ENCODE results near the gene ZFAND2A. TPM values are rescaled to one million over a fixed set of nuclear protein-coding genes. Genes with fewer than 3 reads are reported as not detected.
"Not testable (repeated sequence)": the region's sequence is repeated elsewhere in the genome, so short reads cannot be mapped to it uniquely, and the experiment has no call there.

ZFAND2A gene
- total and polyA plus RNA-seq, 5 experiments from 2014 or later: 33.5 to 59.9 (median 47.9) TPM

DNA sequence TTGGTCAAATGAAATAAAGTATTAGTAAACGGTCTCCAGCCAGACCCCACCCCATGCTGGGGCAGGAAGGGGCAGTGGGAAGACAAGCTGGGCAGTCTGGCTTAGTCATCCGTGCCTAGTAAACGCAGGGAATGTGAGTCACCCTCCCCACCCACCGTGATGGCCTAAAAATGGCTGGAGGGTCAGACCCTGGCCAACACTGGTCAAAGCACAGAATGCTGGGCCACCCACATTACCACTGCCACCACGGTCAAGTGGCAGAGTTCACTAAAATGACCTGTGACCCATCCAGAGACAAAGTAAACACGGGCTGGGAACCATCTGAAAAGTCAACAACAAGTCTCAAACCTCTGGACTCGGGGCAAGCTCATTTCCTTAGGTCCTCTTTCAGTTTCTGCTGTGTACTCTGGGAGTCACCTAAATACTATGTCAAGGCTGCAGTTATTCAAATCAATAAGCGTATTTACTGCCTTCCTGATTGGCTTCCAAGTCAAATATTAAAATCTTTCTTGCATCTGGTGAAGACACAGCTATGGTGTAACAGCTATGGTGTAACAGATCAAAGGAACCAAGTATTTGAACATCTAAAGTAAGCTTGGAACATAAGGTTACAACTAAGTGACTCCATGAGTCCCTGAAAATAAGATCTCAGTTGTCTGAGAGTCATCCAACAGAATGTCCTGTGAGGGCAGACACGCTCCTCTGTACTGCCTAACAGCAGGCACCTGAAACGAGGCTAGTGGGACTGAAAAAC lies 3.0 kb downstream of the ZFAND2A start:
- Mint-ChIP-seq H3K36me3 (peaks cover 0 to 52% (median 7%) of the 10 kb centered on the region in 3 donors), H3K9me3 (no peaks in the 10 kb centered on the region), H3K27me3 (no peaks in the 10 kb centered on the region), H3K27ac (peak overlapping the region in 3 of 10 donors; percentile 24 to 92 (median 28)), H3K4me1 (peaks cover 14 to 36% (median 28%) of the 10 kb centered on the region in 4 donors), H3K4me3 (peak overlapping the region in 3 of 10 donors; percentile 18 to 90 (median 43))
- no peak for DNase-seq
- POLR2A ChIA-PET: no interaction called here
- ATAC-seq: no peak

DNA sequence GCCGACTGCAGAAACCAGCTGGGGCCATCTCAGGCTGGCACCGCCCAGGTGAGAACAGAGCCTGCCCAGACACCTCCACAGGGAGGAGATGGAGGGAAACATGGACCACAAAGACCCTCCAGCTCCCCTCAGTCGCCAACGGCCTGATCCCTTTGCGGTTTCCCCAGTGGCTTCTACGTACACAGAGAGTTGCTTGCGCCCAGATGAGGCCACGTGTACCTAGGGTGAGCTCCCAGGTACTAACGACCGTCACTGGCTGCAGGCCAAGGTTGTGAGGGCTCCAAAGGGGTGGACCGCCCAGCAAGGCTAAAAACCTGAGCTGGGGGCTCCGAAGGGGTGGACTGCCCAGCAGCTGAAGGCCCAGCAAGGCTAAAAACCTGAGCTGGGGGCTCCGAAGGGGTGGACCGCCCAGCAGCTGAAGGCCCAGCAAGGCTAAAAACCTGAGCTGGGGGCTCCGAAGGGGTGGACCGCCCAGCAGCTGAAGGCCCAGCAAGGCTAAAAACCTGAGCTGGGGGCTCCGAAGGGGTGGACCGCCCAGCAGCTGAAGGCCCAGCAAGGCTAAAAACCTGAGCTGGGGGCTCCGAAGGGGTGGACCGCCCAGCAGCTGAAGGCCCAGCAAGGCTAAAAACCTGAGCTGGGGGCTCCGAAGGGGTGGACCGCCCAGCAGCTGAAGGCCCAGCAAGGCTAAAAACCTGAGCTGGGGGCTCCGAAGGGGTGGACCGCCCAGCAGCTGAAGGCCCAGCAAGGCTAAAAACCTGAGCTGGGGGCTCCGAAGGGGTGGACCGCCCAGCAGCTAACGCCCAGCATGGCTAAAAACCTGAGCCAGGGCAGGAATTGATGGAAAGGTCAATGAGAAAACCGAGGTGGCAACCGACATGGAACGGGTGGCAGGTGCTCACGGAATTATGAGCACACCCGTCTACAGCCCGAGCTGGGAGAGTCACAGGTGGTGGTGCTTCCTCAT lies 3.9 kb downstream of the ZFAND2A start:
- peaks cover 0 to 60% (median 9%) of the 10 kb centered on the region in 3 donors for H3K36me3 Mint-ChIP-seq
- H3K4me1 Mint-ChIP-seq: peaks cover 11 to 30% (median 25%) of the 10 kb centered on the region in 4 donors
- not testable (repeated sequence) for H3K9me3 Mint-ChIP-seq, ATAC-seq, DNase-seq, H3K4me3 Mint-ChIP-seq, H3K27ac Mint-ChIP-seq, H3K27me3 Mint-ChIP-seq
- POLR2A ChIA-PET: interaction anchor here (0.5 to 1.2 kb wide), 2 partner anchors 13 to 18 kb away, joined by 3 read pairs; a partner anchor contains a TSS

DNA sequence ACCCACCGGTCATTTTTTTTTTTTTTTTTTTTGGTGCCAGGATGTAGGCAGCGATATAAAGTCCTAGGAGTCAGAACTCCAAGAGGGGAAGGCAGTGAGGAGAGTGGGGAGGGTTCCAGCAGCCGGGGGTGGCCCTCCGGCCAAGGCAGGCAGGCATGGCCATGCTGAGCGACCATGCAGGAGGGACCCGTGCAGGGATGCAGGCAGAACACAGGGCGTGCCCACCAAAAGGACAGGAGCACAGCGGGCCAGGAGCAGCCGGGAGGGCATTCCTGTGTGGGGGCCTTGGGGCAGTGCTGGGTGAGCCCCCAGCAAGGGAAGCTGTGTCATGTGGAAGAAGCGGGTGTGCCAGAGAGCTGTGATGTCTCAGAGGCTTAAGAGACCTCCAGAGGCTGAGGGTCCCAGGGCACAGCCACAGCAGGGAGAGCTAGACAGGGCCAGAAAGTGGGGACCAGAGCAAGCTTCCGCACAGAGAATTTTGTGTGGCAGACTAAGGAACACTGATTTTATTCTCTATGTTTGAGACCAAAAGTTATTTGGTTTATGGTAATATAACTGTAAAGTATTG lies 5.7 kb downstream of the ZFAND2A start:
- Mint-ChIP-seq H3K4me3 (peak overlapping the region in 1 of 10 donors; percentile 20), H3K36me3 (peaks cover 0 to 68% (median 9%) of the 10 kb centered on the region in 3 donors), H3K4me1 (peaks cover 8 to 24% (median 17%) of the 10 kb centered on the region in 4 donors), H3K27ac (peak overlapping the region in 2 of 10 donors; percentile 39 to 62), H3K9me3 (no peaks in the 10 kb centered on the region), H3K27me3 (no peaks in the 10 kb centered on the region)
- no peak for ATAC-seq
- POLR2A ChIA-PET: interaction anchor here (0.6 to 1.4 kb wide), 2 partner anchors 16 to 22 kb away, joined by 5 to 7 read pairs; a partner anchor contains a TSS
- DNase-seq: no peak

DNA sequence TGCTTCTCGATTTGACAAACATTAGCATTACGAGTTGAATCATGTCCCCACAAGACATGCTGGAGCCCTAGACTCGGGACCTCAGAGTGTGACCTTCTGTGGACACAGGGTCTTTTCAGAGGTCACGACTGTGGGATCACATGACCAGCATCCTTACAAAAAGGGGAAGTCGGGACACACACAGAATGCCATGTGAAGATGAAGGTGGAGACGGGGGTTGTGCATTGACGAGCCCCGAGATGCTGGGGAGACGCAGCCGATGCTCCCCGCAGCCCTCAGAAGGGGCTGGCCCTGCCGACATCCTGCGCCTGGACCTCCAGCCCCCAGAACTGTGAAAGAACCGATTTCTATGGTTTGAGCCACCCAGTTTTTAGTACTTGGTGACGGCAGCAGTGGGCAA lies 7.5 kb downstream of the ZFAND2A start:
- POLR2A ChIA-PET: interaction anchor here (0.6 to 1.9 kb wide), 3 partner anchors 8 to 119 kb away, joined by 3 to 6 read pairs (median 5); partner anchors contain the start of gene ZFAND2A
- Mint-ChIP-seq H3K4me3 (no peak overlapping the region), H3K27ac (no peak overlapping the region), H3K36me3 (peaks cover 0 to 63% (median 9%) of the 10 kb centered on the region in 3 donors), H3K9me3 (no peaks in the 10 kb centered on the region), H3K27me3 (no peaks in the 10 kb centered on the region), H3K4me1 (peaks cover 0 to 8% (median 2%) of the 10 kb centered on the region in 4 donors)
- DNase-seq (no peak), ATAC-seq (no peak)

- no peak overlapping the region for H3K4me3 Mint-ChIP-seq
- H3K4me1 Mint-ChIP-seq: peaks cover 0 to 4% (median 2%) of the 10 kb centered on the region in 4 donors
- POLR2A ChIA-PET: interaction anchor here (0.6 to 1.9 kb wide), 4 partner anchors 8 to 199 kb away, joined by 3 to 6 read pairs (median 4); partner anchors contain the start of gene ZFAND2A
- H3K9me3 Mint-ChIP-seq: no peaks in the 10 kb centered on the region
- H3K36me3 Mint-ChIP-seq: peaks cover 0 to 56% (median 7%) of the 10 kb centered on the region in 3 donors
- H3K27ac Mint-ChIP-seq: peak overlapping the region in 1 of 10 donors; percentile 27
- no peak for DNase-seq
- ATAC-seq: no peak
- no peaks in the 10 kb centered on the region for H3K27me3 Mint-ChIP-seq
Observed at GRCh38 chr7:1151653-1152425, 8.2 kb downstream of the ZFAND2A start.

- DNase-seq (no peak), ATAC-seq (no peak)
- POLR2A ChIA-PET: interaction anchor here (0.6 to 1.9 kb wide), 4 partner anchors 9 to 200 kb away, joined by 3 to 6 read pairs (median 4); partner anchors contain the start of gene ZFAND2A
- Mint-ChIP-seq H3K27me3 (no peaks in the 10 kb centered on the region), H3K4me3 (no peak overlapping the region), H3K36me3 (peaks cover 0 to 52% (median 7%) of the 10 kb centered on the region in 3 donors), H3K9me3 (no peaks in the 10 kb centered on the region), H3K27ac (no peak overlapping the region), H3K4me1 (peaks cover 0 to 4% (median 2%) of the 10 kb centered on the region in 4 donors)
Observed at GRCh38 chr7:1151156-1151555, 8.8 kb downstream of the ZFAND2A start.

GRCh38 chr7:1150400-1151002 lies 9.5 kb downstream of the ZFAND2A start:
- no peaks in the 10 kb centered on the region for H3K9me3 Mint-ChIP-seq
- DNase-seq: no peak
- no peaks in the 10 kb centered on the region for H3K27me3 Mint-ChIP-seq
- peak overlapping the region in 1 of 10 donors; percentile 67 for H3K27ac Mint-ChIP-seq
- no peak overlapping the region for H3K4me3 Mint-ChIP-seq
- peaks cover 0 to 52% (median 7%) of the 10 kb centered on the region in 3 donors for H3K36me3 Mint-ChIP-seq
- ATAC-seq: no peak
- H3K4me1 Mint-ChIP-seq: peaks cover 0 to 4% (median 2%) of the 10 kb centered on the region in 4 donors
- POLR2A ChIA-PET: interaction anchor here (1.6 to 1.9 kb wide), 2 partner anchors 10 to 12 kb away, joined by 5 to 6 read pairs; partner anchors contain the start of gene ZFAND2A

GRCh38 chr7:1149351-1149794 lies 10.6 kb downstream of the ZFAND2A start:
- no peak overlapping the region for H3K4me3 Mint-ChIP-seq
- DNase-seq (no peak), ATAC-seq (peak in 1 of 2 donors; percentile 20)
- H3K9me3 Mint-ChIP-seq: no peaks in the 10 kb centered on the region
- H3K27me3 Mint-ChIP-seq: no peaks in the 10 kb centered on the region
- no peak overlapping the region for H3K27ac Mint-ChIP-seq
- peaks cover 0 to 40% (median 2%) of the 10 kb centered on the region in 3 donors for H3K36me3 Mint-ChIP-seq
- H3K4me1 Mint-ChIP-seq: peaks cover 0 to 2% (median 0%) of the 10 kb centered on the region in 4 donors
- POLR2A ChIA-PET: no interaction called here

DNA sequence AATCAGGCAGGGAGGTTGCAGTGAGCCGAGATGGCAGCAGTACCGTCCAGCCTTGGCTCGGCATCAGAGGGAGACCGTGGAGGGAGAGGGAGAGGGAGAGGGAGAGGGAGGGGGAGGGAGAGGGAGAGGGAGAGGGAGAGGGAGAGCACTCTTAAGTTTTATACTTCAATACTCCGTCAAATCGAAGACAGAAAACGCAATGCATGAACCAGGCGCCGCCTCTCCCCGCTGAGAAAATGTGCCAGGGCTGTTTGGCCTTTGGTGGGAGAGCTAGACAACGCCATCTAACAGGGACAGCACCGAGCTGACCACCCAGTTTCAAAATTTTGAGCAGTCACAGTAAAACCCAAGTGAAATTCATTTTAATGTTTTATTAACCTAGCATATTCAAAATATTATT lies 12.1 kb downstream of the ZFAND2A start:
- H3K36me3 Mint-ChIP-seq: peaks cover 0 to 25% (median 2%) of the 10 kb centered on the region in 3 donors
- DNase-seq, ATAC-seq, H3K4me1 Mint-ChIP-seq, H3K9me3 Mint-ChIP-seq, H3K4me3 Mint-ChIP-seq, H3K27ac Mint-ChIP-seq, H3K27me3 Mint-ChIP-seq: not testable (repeated sequence)
- POLR2A ChIA-PET: interaction anchor here (0.7 kb wide), 1 partner anchor 23 kb away, joined by 6 read pairs; no protein-coding TSS in a partner anchor

DNA sequence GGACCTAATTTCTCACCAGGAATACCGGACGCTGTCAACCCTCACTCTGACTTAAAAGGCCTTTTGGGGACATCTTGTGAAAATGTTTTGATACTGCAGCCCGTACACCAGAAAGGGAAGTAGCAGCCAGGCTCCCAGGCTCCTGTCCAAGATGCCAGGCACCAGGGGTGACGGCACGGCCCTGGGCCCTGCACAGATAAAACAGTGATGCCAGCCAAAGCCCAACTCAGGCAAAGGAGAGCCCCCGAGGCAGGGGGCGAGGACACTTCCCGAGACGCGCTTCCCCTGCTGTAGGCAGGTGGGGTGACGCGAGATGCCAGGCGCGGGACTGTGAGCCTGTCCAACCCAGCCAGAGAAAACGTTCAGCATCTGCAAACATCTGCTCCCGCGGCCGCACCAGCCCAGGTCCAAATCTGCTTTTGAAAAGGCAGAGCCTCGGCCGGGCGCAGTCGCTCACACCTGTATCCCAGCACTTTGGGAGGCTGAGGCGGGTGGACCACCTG lies 15.7 kb downstream of the ZFAND2A start:
- Mint-ChIP-seq H3K4me1 (peaks cover 0 to 8% (median under 1%) of the 10 kb centered on the region in 4 donors), H3K9me3 (no peaks in the 10 kb centered on the region)

DNA sequence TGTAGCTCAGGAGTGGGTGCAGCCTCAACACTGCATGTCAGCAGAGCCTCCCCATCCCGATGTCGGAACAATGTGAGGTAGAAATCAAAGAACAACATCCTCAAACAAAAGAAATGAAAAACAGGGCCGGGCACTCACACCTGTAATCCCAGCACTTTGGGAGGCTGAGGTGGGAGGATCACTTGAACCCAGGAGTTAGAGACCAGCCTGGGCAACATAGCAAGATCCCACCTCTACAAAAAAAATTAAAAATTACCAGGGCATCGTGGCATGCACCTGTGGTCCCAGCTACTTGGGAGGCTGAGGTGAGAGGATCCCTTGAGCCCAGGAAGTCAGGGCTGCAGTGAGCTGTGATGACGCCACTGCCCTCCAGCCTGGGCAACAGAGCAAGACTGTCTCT lies 17.0 kb downstream of the ZFAND2A start:
- not testable (repeated sequence) for ATAC-seq, H3K9me3 Mint-ChIP-seq, DNase-seq, H3K27me3 Mint-ChIP-seq, H3K36me3 Mint-ChIP-seq, H3K4me3 Mint-ChIP-seq, H3K27ac Mint-ChIP-seq
- peaks cover 0 to 17% (median 5%) of the 10 kb centered on the region in 4 donors for H3K4me1 Mint-ChIP-seq
- POLR2A ChIA-PET: interaction anchor here (0.5 to 2.3 kb wide), 2 partner anchors 17 to 24 kb away, joined by 3 to 6 read pairs; partner anchors contain the start of gene ZFAND2A

More for the DNA sequence above, 15.7 kb downstream of the ZFAND2A start:
- ATAC-seq (no peak), DNase-seq (no peak)
- POLR2A ChIA-PET: no interaction called here
- Mint-ChIP-seq H3K4me3 (no peak overlapping the region), H3K27me3 (peaks cover 0 to 2% (median 0%) of the 10 kb centered on the region in 5 donors), H3K27ac (peak overlapping the region in 1 of 10 donors; percentile 67), H3K36me3 (no peaks in the 10 kb centered on the region)
